NCI-H2171 treated with DMSO at 0.1 percent for 48 hours (cell line): ENCODE results near the gene SHISAL1.

Experiments used
- DNase-seq: peaks from one replicate; lab custom pipeline; 2025; lab: John Stamatoyannopoulos, UW

Gene SHISAL1

DNA sequence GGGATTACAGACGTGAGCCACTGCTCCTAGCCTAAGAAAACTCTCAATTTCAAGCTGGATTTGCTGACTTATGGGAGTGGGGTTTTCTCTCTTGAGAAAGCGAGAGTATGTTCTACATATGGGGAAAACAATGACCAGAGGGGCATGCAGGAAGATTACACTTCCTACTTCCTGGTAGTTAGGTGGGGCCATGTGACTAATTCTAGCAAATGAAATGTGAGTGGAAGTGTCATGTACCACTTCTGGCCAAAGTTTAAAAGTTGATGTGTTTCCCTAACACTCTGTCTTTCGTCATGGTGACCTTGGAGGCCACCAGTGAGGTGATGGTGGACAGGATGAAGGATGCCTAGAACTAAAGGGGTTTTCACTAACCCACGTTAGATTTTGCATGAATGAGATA lies 81.5 kb downstream of the SHISAL1 start:
- no peak for DNase-seq

DNA sequence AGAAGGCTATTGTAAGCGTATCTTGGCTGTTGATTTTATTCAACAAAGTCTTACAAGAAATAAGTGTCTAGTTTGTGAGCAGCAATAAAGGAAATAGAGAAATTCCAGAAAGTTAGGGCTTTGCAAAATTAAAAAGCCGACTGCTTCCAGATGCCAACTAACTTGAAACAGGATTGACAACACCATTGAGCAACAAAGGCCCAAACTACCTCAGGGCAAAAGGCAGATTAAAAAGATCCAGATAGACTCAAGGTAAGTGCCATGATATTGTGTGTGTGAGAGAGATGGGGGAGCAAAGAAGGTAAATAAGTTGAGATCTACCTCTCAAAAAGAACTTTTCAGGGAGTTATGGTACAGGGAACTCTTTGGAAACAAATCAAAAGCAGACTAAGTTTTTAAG lies 82.9 kb downstream of the SHISAL1 start:
- no peak for DNase-seq

DNA sequence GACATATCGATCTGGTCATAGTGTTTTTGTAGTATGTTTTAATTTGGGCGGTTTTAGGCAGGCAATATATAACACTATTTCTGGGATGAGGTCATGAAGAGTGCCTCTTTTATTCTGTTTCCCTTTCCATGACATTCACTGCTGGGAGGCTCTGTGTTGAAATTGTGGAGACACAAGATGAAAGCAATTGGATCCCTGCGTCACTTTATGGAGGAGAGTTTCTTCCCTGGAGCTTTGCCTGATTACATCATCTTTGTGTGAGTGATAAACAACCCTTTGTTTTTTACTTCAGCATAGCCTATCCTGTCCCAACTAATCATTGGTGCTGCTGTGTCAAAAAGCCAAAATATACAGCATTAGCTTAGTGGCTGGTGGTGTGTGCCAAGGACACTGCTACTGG lies 83.4 kb downstream of the SHISAL1 start:
- no peak for DNase-seq

DNA sequence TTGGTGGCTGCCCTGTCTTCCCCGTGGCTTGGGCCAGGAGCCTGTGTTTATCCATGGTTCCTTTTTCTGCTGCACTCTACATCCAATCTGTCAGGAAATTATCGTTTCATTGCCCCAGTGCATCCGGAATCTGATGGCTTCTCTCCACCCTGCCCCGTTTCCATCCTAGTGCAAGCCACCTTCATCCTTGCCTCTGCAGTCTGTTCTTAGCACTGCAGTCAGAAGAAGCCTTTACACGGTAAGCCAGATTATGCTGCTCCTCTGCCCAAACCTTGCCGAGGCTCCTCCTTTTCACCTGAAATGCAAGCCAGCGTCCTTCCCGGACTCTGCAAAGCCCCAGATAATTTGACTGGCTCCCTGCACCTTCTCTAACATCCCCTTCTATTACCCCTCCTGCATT lies 86.9 kb downstream of the SHISAL1 start:
- no peak for DNase-seq

DNA sequence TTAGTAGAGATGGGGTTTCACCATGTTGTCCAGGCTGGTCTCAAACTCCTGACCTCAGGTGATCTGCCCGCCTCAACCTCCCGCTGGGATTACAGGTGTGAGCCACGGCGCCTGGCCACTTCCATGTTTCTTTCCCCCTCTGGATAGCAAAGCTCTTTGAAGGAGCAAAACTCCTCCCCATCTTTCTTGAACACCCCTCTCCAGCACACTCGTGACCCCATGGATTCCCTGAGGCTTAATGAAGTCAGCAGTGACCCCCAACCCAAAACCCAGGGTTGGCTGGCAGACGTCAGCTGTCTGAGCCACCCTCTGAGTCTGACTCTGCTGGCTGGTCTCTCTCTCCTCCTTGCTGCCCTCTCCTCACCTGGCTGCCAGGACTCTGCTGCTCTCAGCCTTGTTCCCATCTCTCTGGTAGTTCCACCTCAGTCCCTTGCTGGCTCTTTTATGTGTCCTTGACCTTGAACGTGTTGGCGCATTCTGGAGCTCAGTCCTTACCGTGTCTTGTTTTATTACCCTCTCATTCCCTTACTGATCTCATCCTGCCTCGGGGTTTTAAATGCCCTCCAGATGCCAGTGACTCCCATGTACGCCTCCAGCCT lies 87.6 kb downstream of the SHISAL1 start:
- no peak for DNase-seq

GRCh38 chr22:44224166-44224565 lies 88.6 kb downstream of the SHISAL1 start:
- DNase-seq = no peak

- no peak for DNase-seq
Measured at GRCh38 chr22:44221710-44222475, 90.9 kb downstream of the SHISAL1 start.

DNA sequence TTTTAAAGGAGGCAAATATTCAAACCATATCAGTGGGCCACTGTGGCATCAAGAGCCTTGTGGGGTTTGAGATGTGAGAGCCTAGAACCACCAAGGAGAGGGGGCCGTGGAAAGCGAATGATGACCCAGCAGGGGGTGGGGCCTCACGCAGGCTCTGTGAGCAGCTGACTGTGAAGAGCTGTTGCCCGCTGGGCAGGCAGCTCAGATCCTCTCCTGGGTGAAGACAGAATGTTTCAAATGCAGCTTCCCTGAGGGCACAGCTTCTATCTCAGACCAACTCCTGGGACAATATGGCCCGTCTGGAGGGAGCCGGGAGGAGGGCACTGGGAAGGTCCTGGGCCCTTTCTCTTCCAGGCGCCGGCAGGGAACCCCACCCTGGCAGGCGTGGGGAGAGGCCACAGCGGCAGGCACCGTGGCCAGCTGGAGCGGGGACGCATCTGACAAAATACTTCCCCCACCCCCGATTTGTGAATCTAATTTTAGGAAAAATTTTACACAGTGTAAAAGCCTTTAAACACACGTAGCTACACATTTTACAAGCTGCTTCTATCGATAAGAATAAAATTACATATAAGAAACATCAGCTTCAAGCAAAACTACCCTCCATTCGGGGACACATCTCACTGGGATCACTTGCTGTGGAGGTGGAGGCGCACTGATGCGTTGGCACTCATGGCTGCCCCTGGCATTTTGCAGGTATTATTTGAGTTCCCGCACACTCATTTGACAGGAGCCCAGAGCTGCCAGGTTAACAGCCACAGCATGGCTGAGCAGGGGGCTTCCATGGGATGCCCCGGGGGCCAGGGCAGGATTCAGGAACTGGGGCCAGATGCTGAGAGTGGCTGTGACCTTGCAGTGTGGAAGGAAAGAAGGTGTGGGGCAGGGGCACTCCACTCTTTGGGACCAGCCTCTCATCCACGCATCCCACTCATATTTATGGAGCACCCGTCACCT lies 91.7 kb downstream of the SHISAL1 start:
- no peak for DNase-seq

DNA sequence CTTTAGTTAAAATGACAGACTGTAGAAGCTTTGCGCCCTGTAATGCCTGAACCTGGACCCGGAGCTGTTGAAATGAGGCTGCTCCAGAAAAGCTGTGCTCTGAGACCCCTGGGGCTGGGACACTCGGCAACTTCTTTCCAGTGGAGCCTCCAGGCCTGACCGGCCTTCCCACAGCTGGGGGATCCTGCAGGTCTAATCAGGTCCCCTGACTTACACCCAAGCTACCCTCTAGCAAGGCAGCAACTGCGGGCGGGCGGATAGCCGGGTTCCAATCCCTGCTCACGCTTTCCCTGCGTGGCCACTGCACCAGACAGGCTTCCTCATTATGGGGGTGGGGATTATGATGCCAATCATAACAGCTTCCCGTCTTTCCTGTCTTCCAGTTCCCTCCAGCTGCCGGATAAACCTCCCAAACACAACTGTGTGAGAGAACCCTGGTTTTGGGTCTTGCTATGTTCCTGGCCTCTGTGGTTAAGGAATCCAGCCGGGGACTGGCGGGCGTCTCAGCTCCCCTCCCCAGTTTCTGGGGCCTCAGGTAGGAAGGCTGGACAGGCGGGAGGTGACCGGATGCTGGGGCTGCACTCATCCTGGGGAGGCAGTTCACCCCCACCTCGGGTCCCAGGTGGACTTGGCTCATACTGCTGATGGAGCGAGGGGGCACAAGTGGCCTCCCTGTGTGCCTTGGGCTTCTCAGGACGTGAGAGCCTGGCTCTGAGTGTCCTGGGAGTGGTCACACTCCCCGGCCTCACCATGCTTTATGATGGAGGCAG lies 93.5 kb downstream of the SHISAL1 start:
- DNase-seq = no peak

- no peak for DNase-seq
Measured at GRCh38 chr22:44218071-44218470, 94.7 kb downstream of the SHISAL1 start.

GRCh38 chr22:44217346-44217745 lies 95.4 kb downstream of the SHISAL1 start:
- DNase-seq = no peak

DNA sequence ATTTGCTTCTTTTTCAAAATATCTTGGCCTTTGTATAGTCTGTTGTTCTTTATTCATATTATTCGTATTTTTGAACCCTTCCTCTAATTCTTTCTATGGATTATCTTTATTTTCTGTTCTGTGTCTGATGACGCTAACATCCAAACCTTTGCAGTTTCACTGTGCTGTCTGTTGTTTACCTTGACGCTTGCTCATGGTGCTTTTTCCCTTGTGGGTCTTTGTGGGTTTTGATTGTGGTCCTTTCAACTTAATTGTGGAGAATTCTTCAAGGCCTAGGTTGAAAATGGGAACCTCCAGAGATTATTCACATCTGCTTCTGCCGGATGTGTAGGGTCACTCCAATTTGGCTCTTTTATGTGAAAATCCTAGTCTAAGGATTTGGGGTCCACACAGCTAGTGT lies 97.5 kb downstream of the SHISAL1 start:
- DNase-seq = no peak

DNA sequence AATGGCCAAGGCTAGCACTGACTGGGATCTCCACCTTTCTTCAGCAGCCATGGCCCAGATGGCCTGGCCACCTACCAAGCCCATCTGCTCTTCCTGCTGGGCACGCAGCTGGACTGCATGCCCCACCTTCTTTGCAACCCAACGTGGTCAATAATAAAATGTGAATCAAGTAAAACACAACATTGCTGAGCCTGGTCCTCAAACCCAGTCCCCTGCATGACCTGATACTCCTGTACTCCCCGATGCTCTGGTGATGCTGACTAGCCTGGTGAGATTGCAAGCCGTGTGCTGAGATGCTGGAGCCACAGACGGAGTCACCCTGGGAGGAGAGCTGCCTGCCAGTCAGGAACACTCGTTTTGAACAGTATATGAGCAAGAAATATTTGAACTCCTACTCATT lies 98.0 kb downstream of the SHISAL1 start:
- DNase-seq = no peak

- DNase-seq = no peak
Measured at GRCh38 chr22:44214187-44214586, 98.6 kb downstream of the SHISAL1 start.

- DNase-seq = no peak
Measured at GRCh38 chr22:44213489-44214043, 99.2 kb downstream of the SHISAL1 start.

GRCh38 chr22:44212936-44213335 lies 99.8 kb downstream of the SHISAL1 start:
- no peak for DNase-seq

- DNase-seq = peak; percentile 91
Measured at GRCh38 chr22:44211946-44212930, 100.5 kb downstream of the SHISAL1 start.

GRCh38 chr22:44211256-44211945 lies 101.3 kb downstream of the SHISAL1 start:
- no peak for DNase-seq

- DNase-seq = no peak
Measured at GRCh38 chr22:44210722-44211121, 102.0 kb downstream of the SHISAL1 start.

DNA sequence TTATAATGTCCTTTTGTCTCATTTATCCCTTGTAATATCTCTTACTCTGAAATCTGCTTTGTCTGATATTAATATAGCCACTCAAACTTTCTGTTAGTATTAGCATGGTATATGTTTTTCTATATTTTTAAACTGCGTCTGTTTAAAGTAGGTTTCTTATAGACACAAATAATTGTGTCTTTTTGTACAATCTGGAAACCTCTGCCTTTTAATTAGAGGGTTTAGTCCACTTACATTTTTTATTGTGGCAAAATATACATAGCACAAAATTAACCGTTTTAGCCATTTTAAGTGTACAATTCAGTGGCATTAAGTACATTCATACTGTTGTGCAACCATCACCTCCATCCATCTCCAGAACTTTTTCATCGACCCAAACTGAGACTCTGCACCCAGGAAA lies 103.4 kb downstream of the SHISAL1 start:
- no peak for DNase-seq
